HCT116 (cell line): ENCODE results near the gene KAZN. TPM values are rescaled to one million over a fixed set of nuclear protein-coding genes. Genes with fewer than 3 reads are reported as not detected.

Source experiments
- ATAC-seq: fragments of 200-7000 bp; cut with Tn5 transposase; 2 replicates; pipeline ENCODE4 v1.9.1; 2020; ENCODE audit warnings: mild to moderate bottlenecking, moderate library complexity
- BruUV-seq: library from RNA; stranded (reverse); fragments of 400-500 nt; replicated peaks from 2 replicates; lab custom pipeline; 2021; lab: Mats Ljungman, UMichigan
- CTCF ChIA-PET: fragments of 300-600 bp; sonication (Branson Sonifier 250); formaldehyde crosslinking; loops from one replicate; lab custom pipeline; 2021; ENCODE audit warnings: antibody characterized with exemption; lab: Charles Lee
- POLR2A ChIA-PET: fragments of 300-600, 350-600 bp; sonication (Branson Sonifier 250); formaldehyde crosslinking; loops from one replicate; lab custom pipeline; 2021; ENCODE audit warnings: antibody characterized with exemption; lab: Charles Lee
- RAD21 ChIA-PET, 2 experiments: fragments of 300-600 bp; sonication (Branson Sonifier 250); formaldehyde crosslinking; loops; one replicate each; lab custom pipeline; 2023; ENCODE audit warnings: low total read pairs in 2 of 2; ENCODE audit not compliant: uncharacterized antibody in 2 of 2, unreplicated experiment in 2 of 2, low non-redundant PET in 1 of 2; lab: Charles Lee
- DNase-seq: peaks from one replicate; pipeline ENCODE4 v3.0.0-alpha.2; 2010; ENCODE audit warnings: low read depth, low spot score
- H2AFZ ChIP-seq: fragments of 200-600 bp; shearing (Covaris generic), sonication (generic); 2 replicates; pipeline ENCODE4 v1.6.1; 2017; ENCODE audit warnings: low read depth, mixed run types, mixed read lengths, antibody characterized with exemption, low read length; ENCODE audit not compliant: poor library complexity, severe bottlenecking
- H3K27ac ChIP-seq: 2 replicates; pipeline ENCODE4 v1.5.1; 2012; ENCODE audit warnings: low read depth, low read length
- H3K27me3 ChIP-seq: fragments of 200-600 bp; sonication (generic); 2 replicates; pipeline ENCODE4 v1.6.1; 2016; ENCODE audit warnings: mixed run types, low read length, mixed read lengths; ENCODE audit not compliant: insufficient read depth
- H3K36me3 ChIP-seq, 2 experiments: fragments of 200-500 bp in 1 of 2; fragments of 200-600 bp in 1 of 2; sonication (Bioruptor generic) in 1 of 2; sonication (generic) in 1 of 2; 2 replicates each; pipeline versions ENCODE4 v1.5.1 to v1.6.1; 2014 to 2016; ENCODE audit warnings: low read length in 2 of 2, inconsistent platforms in 1 of 2, mixed read lengths in 1 of 2, mixed run types in 1 of 2; ENCODE audit not compliant: insufficient read depth in 2 of 2, control insufficient read depth in 1 of 2
- H3K4me1 ChIP-seq, 2 experiments: fragments of 200-600 bp in 1 of 2; sonication (generic) in 1 of 2; 2 replicates each; pipeline versions ENCODE4 v1.5.1 to v1.6.1; 2012 to 2017; ENCODE audit warnings: low read length in 2 of 2, inconsistent platforms in 1 of 2, mild to moderate bottlenecking in 1 of 2, mixed read lengths in 1 of 2, mixed run types in 1 of 2, moderate library complexity in 1 of 2; ENCODE audit not compliant: insufficient read depth in 2 of 2, control insufficient read depth in 1 of 2
- H3K4me2 ChIP-seq: fragments of 200-600 bp; sonication (generic); 2 replicates; pipeline ENCODE4 v1.6.1; 2017; ENCODE audit warnings: mixed run types, low read length, mixed read lengths
- H3K4me3 ChIP-seq, 2 experiments: fragments of 200-600 bp in 1 of 2; sonication (generic) in 1 of 2; replicated peaks in 1 of 2; 2 replicates each; pipeline ENCODE4 v1.5.1; 2011 to 2016; ENCODE audit warnings: low read length in 2 of 2, control low read depth in 1 of 2, low read depth in 1 of 2, mild to moderate bottlenecking in 1 of 2, mixed read lengths in 1 of 2, mixed run types in 1 of 2
- H3K79me2 ChIP-seq: fragments of 200-600 bp; sonication (generic); 2 replicates; pipeline ENCODE4 v1.6.1; 2017; ENCODE audit warnings: mild to moderate bottlenecking, mixed run types, low read length, moderate library complexity, mixed read lengths; ENCODE audit not compliant: insufficient read depth
- H3K9ac ChIP-seq: fragments of 200-600 bp; sonication (generic); 2 replicates; pipeline ENCODE4 v1.6.1; 2016; ENCODE audit warnings: low read length, mixed read lengths
- H3K9me2 ChIP-seq: fragments of 200-600 bp; sonication (generic), shearing (Covaris generic); 2 replicates; pipeline ENCODE4 v1.6.1; 2017; ENCODE audit warnings: mixed run types, mild to moderate bottlenecking, moderate library complexity; ENCODE audit not compliant: insufficient read depth
- H3K9me3 ChIP-seq, 2 experiments: fragments of 200-500 bp in 1 of 2; fragments of 200-600 bp in 1 of 2; sonication (Bioruptor generic) in 1 of 2; sonication (generic) in 1 of 2; 2 replicates each; pipeline ENCODE4 v1.6.1; 2014 to 2017; ENCODE audit warnings: low read length in 2 of 2, mixed read lengths in 2 of 2, inconsistent platforms in 1 of 2, low read depth in 1 of 2, mild to moderate bottlenecking in 1 of 2, mixed run types in 1 of 2, moderate library complexity in 1 of 2; ENCODE audit not compliant: control insufficient read depth in 1 of 2, insufficient read depth in 1 of 2
- H4K20me1 ChIP-seq: fragments of 200-600 bp; sonication (generic), shearing (Covaris generic); 2 replicates; pipeline ENCODE4 v1.6.1; 2017; ENCODE audit warnings: mixed run types, mild to moderate bottlenecking, moderate library complexity; ENCODE audit not compliant: insufficient read depth
- EZH2phosphoT487 ChIP-seq: fragments of 200-600 bp; IDR thresholded peaks from 2 replicates; pipeline ENCODE4 v1.6.1; 2018; ENCODE audit warnings: antibody characterized with exemption, borderline replicate concordance
- RAD21 ChIP-seq: IDR thresholded peaks from 2 replicates; pipeline ENCODE4 v1.6.1; 2012; ENCODE audit warnings: low read depth, mild to moderate bottlenecking
- SIN3A ChIP-seq: IDR thresholded peaks from 2 replicates; pipeline ENCODE4 v1.6.1; 2012; ENCODE audit warnings: low read depth
- TCF7L2 ChIP-seq: IDR thresholded peaks from 2 replicates; pipeline ENCODE4 v1.7.0; 2011; ENCODE audit warnings: borderline replicate concordance, inconsistent platforms; ENCODE audit not compliant: insufficient read depth, insufficient read length; ENCODE audit errors: extremely low read depth
- intact Hi-C: fragments of 100-400 bp; cut with micrococcal nuclease; formaldehyde crosslinking; loops from 2 replicates; pipeline ENCODE4 v1.10.0; 2022
- total RNA-seq: library from RNA; stranded (reverse); gene quantifications from one replicate; pipeline ENCODE4 v1.2.1, GENCODE V29; 2021; ENCODE audit not compliant: unreplicated experiment
- TF ChIP-seq, protein P1 (sequence below): IDR thresholded peaks from 2 replicates; pipeline ENCODE4 v1.6.1; 2012
- TF ChIP-seq, protein P2 (sequence below): IDR thresholded peaks from 2 replicates; pipeline ENCODE4 v1.6.1; 2012; ENCODE audit warnings: low read depth

KAZN gene
- total RNA-seq, 1 experiment from 2014 or later, result 13.4 TPM

DNA sequence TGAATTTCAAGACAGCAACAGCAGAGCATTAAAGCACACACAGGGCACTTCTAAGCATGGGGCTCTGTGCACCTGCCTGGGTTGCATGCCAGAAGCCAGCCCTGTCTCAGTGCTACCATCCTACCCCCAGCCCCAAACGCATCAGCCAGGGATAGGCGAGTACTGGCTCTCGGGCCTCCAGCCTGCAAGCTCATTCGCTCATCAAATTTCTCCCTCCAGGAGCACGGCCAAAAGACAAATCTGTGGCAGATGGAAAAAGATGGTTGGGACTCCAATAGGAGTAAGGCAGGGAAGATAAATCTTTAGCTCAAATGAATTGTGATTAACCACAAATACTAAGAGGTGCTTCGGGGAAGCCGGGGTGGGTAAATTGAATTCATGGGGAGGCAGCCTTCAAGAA, 189.6 kb downstream of the KAZN start:
- intact Hi-C loops, result no loop called here
- Histone ChIP-seq H3K79me2 (no peaks in the 10 kb centered on the region), H3K9me2 (no peaks in the 10 kb centered on the region), H3K9ac (no peak overlapping the region), H3K9me3 (no peaks in the 10 kb centered on the region), H3K4me3 (no peak overlapping the region), H4K20me1 (no peaks in the 10 kb centered on the region), H3K4me2 (no peak overlapping the region; the same call in 1 of the 2 replicates), H3K36me3 (no peaks in the 10 kb centered on the region), H3K27me3 (peaks cover 15% of the 10 kb centered on the region; the same call in 1 of the 2 replicates), H3K4me1 (peaks cover 0 to 5% of the 10 kb centered on the region in 2 experiments; a peak in 1 of 4 replicates), H3K27ac (no peak overlapping the region), H2AFZ (no peak overlapping the region)
- DNase-seq (no peak), ATAC-seq (no peak)
- ChIA-PET CTCF (no interaction called here), POLR2A (no interaction called here), RAD21 (no interaction called here)
- BruUV-seq, result no TSS peak
- TF ChIP-seq, protein P1, sequence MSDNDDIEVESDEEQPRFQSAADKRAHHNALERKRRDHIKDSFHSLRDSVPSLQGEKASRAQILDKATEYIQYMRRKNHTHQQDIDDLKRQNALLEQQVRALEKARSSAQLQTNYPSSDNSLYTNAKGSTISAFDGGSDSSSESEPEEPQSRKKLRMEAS, result no peak
- TF ChIP-seq SIN3A (no peak), TCF7L2 (no peak), RAD21 (no peak), EZH2phosphoT487 (no peak)
- TF ChIP-seq, protein P2, sequence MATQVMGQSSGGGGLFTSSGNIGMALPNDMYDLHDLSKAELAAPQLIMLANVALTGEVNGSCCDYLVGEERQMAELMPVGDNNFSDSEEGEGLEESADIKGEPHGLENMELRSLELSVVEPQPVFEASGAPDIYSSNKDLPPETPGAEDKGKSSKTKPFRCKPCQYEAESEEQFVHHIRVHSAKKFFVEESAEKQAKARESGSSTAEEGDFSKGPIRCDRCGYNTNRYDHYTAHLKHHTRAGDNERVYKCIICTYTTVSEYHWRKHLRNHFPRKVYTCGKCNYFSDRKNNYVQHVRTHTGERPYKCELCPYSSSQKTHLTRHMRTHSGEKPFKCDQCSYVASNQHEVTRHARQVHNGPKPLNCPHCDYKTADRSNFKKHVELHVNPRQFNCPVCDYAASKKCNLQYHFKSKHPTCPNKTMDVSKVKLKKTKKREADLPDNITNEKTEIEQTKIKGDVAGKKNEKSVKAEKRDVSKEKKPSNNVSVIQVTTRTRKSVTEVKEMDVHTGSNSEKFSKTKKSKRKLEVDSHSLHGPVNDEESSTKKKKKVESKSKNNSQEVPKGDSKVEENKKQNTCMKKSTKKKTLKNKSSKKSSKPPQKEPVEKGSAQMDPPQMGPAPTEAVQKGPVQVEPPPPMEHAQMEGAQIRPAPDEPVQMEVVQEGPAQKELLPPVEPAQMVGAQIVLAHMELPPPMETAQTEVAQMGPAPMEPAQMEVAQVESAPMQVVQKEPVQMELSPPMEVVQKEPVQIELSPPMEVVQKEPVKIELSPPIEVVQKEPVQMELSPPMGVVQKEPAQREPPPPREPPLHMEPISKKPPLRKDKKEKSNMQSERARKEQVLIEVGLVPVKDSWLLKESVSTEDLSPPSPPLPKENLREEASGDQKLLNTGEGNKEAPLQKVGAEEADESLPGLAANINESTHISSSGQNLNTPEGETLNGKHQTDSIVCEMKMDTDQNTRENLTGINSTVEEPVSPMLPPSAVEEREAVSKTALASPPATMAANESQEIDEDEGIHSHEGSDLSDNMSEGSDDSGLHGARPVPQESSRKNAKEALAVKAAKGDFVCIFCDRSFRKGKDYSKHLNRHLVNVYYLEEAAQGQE, result no peak
